ENCODE results near the gene TCF7L2.

Gene TCF7L2

GRCh38 chr10:113001599-113002448 lies 51.8 kb downstream of the TCF7L2 start:
- TF ChIP-seq CTCF (IDR thresholded peaks at IDR 0.05; ENCODE audit: control insufficient read depth, extremely low read depth, insufficient read depth) = no peak
- no peak overlapping the region for H3K4me3 ChIP-seq (ENCODE audit: low read depth, low read length)
- DNase-seq (ENCODE audit: low read depth) = no peak

- TF ChIP-seq CTCF (IDR thresholded peaks at IDR 0.05; ENCODE audit: control insufficient read depth, extremely low read depth, insufficient read depth) = no peak
- no peak overlapping the region for H3K4me3 ChIP-seq (ENCODE audit: low read depth, low read length)
- DNase-seq (ENCODE audit: low read depth) = no peak
These were observed 52.4 kb downstream of the TCF7L2 start for GRCh38 chr10:113002449-113002777.

GRCh38 chr10:113003052-113003451 lies 53.0 kb downstream of the TCF7L2 start:
- no peak for DNase-seq (ENCODE audit: low read depth)
- H3K4me3 ChIP-seq (ENCODE audit: low read depth, low read length) = no peak overlapping the region
- no peak for TF ChIP-seq CTCF (IDR thresholded peaks at IDR 0.05; ENCODE audit: control insufficient read depth, extremely low read depth, insufficient read depth)

- no peak overlapping the region for H3K4me3 ChIP-seq (ENCODE audit: low read depth, low read length)
- TF ChIP-seq CTCF (IDR thresholded peaks at IDR 0.05; ENCODE audit: control insufficient read depth, extremely low read depth, insufficient read depth) = no peak
- DNase-seq (ENCODE audit: low read depth) = no peak
These were observed 54.1 kb downstream of the TCF7L2 start for GRCh38 chr10:113004069-113004618.

- no peak for TF ChIP-seq CTCF (IDR thresholded peaks at IDR 0.05; ENCODE audit: control insufficient read depth, extremely low read depth, insufficient read depth)
- no peak overlapping the region for H3K4me3 ChIP-seq (ENCODE audit: low read depth, low read length)
- DNase-seq (ENCODE audit: low read depth) = no peak
These were observed 55.3 kb downstream of the TCF7L2 start for GRCh38 chr10:113005380-113005779.

GRCh38 chr10:113006656-113007342 lies 56.8 kb downstream of the TCF7L2 start:
- TF ChIP-seq CTCF (IDR thresholded peaks at IDR 0.05; ENCODE audit: control insufficient read depth, extremely low read depth, insufficient read depth) = no peak
- H3K4me3 ChIP-seq (ENCODE audit: low read depth, low read length) = no peak overlapping the region
- DNase-seq (ENCODE audit: low read depth) = no peak

Measured in LNCaP clone FGC (cell line).